Activated B cell treated with CpG ODN at 0.5 μM for 24 hours (primary cell): Measurements from ENCODE around the gene UGDH. TPM values are rescaled to one million over a fixed set of nuclear protein-coding genes. Genes with fewer than 3 reads are reported as not detected.

Experiments
- ATAC-seq: fragments of 200-7000 bp; cut with Tn5 transposase; one replicate; pipeline ENCODE4 v1.10.0; 2021; ENCODE audit warnings: low read depth, mild to moderate bottlenecking, moderate library complexity
- CTCF ChIA-PET: fragments of 350-600 bp; sonication (Branson Sonifier 250); formaldehyde crosslinking; loops from one replicate; lab custom pipeline; 2021; ENCODE audit warnings: antibody characterized with exemption; lab: Charles Lee
- POLR2A ChIA-PET: fragments of 350-600 bp; sonication (Branson Sonifier 250); formaldehyde crosslinking; loops from one replicate; lab custom pipeline; 2021; ENCODE audit warnings: antibody characterized with exemption; lab: Charles Lee
- DNase-seq: peaks from one replicate; pipeline ENCODE4 v3.0.0; 2022
- H3K27ac Mint-ChIP-seq: one replicate; pipeline ENCODE4 v1.8.0; 2020; ENCODE audit warnings: mixed read lengths
- H3K27me3 Mint-ChIP-seq: one replicate; pipeline ENCODE4 v1.8.0; 2021; ENCODE audit warnings: mixed read lengths
- H3K36me3 Mint-ChIP-seq: one replicate; pipeline ENCODE4 v1.8.0; 2021; ENCODE audit warnings: low read depth, mixed read lengths
- H3K4me1 Mint-ChIP-seq: one replicate; pipeline ENCODE4 v1.8.0; 2021; ENCODE audit warnings: mixed read lengths
- H3K4me3 Mint-ChIP-seq: one replicate; pipeline ENCODE4 v1.8.0; 2020; ENCODE audit warnings: mild to moderate bottlenecking, mixed read lengths
- H3K9me3 Mint-ChIP-seq: one replicate; pipeline ENCODE4 v1.8.0; 2020; ENCODE audit warnings: mixed read lengths
- intact Hi-C: fragments of 100-400 bp; cut with micrococcal nuclease; formaldehyde crosslinking; loops from one replicate; pipeline ENCODE4 v1.15.1; 2024
- total RNA-seq: library from RNA; stranded (reverse); gene quantifications from 2 replicates; pipeline ENCODE4 v1.2.3, GENCODE V29; 2022
- TF ChIP-seq, protein P1 (sequence below): fragments of 200-600 bp; IDR thresholded peaks from one replicate; pipeline ENCODE4 v1.8.0; 2022; ENCODE audit warnings: antibody characterized with exemption, mild to moderate bottlenecking

Gene UGDH
- total RNA-seq, 1 donor from 2014 or later: 43.3 TPM

DNA sequence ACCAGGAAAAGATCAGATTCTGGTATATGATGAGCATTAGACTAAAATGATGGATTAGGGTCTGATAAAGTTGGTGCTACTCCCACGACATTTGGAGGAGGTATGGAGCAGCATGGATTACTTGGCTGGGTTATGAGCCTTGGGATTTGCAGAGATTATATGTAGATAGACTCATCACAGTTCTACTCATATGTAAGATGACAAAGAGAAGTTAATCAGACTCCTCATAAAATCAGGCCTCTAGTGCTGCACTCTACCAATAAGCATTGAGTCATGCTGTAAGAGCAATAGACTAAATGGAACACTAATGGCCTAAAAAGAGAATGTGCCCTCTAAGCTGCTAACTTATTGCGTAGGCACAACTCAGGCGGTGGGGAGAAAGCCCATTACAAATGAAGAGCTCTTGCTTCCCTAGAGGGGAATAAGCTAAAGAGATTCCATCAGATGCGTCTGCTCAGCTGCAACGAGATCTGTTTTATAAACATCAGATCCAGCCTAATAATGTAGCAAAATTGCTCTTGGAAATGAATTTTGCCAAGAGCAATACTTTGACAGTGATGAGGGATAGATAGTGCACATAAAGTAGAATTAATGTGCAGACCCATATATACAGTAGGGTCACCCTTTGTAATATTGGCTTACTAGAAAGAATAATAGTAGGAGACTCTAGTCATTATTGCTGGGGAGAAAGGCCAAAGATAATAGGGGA is 50.9 kb downstream of the UGDH start:
- Mint-ChIP-seq H3K27me3 (no peaks in the 10 kb centered on the region), H3K4me3 (no peak overlapping the region), H3K36me3 (peaks cover 24% of the 10 kb centered on the region), H3K4me1 (no peaks in the 10 kb centered on the region), H3K9me3 (no peaks in the 10 kb centered on the region), H3K27ac (no peak overlapping the region)
- DNase-seq (no peak), ATAC-seq (no peak)
- POLR2A ChIA-PET: interaction anchor here (0.6 kb wide), 1 partner anchor 19 kb away, joined by 9 read pairs; no protein-coding TSS in a partner anchor
- CTCF ChIA-PET: no interaction called here
- intact Hi-C loops: no loop called here
- TF ChIP-seq, protein P1, sequence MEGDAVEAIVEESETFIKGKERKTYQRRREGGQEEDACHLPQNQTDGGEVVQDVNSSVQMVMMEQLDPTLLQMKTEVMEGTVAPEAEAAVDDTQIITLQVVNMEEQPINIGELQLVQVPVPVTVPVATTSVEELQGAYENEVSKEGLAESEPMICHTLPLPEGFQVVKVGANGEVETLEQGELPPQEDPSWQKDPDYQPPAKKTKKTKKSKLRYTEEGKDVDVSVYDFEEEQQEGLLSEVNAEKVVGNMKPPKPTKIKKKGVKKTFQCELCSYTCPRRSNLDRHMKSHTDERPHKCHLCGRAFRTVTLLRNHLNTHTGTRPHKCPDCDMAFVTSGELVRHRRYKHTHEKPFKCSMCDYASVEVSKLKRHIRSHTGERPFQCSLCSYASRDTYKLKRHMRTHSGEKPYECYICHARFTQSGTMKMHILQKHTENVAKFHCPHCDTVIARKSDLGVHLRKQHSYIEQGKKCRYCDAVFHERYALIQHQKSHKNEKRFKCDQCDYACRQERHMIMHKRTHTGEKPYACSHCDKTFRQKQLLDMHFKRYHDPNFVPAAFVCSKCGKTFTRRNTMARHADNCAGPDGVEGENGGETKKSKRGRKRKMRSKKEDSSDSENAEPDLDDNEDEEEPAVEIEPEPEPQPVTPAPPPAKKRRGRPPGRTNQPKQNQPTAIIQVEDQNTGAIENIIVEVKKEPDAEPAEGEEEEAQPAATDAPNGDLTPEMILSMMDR: no peak

- no peak for DNase-seq
- TF ChIP-seq, protein P1: no peak
Observed at GRCh38 chr4:39472396-39472795, 54.8 kb downstream of the UGDH start.

DNA sequence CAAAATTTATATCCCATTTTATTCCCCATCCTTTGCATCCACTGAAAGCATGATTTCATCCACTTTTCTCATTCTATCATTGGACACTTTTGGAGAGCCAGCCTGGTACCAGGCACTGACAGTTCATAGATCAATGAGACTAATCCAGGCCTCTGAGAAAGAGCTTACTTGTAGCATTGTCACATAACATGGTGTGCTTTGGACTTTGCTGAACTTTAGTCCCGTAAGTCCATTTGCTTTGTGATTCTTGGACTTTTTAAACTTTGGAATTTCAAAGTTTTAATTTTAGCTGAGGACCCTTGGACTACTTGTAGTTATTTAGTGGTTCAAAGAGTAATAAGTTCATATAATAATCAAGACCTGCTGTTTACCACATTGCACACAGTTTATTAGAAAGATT is 56.8 kb downstream of the UGDH start:
- H3K4me1 Mint-ChIP-seq: peaks cover 8% of the 10 kb centered on the region
- intact Hi-C loops: no loop called here
- POLR2A ChIA-PET: interaction anchor here (0.9 to 2.2 kb wide), 3 partner anchors 12 to 227 kb away, joined by 4 to 7 read pairs (median 6); partner anchors contain the start of genes LIAS, RPL9, SMIM14 and UBE2K

More at GRCh38 chr4:39472396-39472795, 54.8 kb downstream of the UGDH start:
- ChIA-PET POLR2A (interaction anchor here (2.2 kb wide), 1 partner anchor 14 kb away, joined by 7 read pairs; the partner anchor contains the start of genes LIAS and RPL9), CTCF (no interaction called here)
- Mint-ChIP-seq H3K9me3 (no peaks in the 10 kb centered on the region), H3K36me3 (peaks cover 34% of the 10 kb centered on the region), H3K4me1 (peaks cover 8% of the 10 kb centered on the region), H3K27me3 (no peaks in the 10 kb centered on the region), H3K4me3 (no peak overlapping the region), H3K27ac (no peak overlapping the region)
- intact Hi-C loops: no loop called here
- ATAC-seq: no peak

DNA sequence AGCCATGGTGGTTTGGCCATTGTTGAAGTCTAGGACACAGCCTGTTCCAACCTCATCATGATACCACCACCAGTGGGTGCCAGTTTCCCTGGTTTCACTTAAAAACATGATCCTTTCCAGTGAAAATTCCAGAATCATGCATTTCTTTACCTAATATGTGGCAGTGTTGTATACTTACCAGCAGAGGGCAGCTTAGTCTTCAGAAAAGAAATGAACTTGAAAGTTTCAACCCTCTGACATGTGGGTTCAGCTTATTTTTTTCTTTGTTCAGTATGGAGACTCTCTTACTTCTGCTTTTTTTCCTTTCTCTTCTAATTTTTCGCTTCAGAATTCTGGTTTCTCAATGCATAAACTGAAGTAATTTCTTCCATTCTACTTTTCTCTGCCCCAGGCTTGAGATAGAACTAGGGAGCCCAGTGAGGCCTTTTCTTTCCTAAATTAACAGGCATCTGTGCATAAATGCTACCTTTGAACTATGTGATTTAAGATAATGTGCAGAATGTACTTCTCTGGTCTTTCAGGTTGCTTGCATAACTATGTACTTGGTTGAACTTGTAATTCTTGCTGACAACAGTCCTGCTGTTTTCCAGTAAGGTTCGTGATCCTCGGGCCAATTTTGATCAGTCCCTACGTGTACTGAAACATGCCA is 57.7 kb downstream of the UGDH start:
- peak overlapping the region; percentile 88 for H3K27ac Mint-ChIP-seq
- peak overlapping the region; percentile 59 for H3K4me3 Mint-ChIP-seq

More for the DNA sequence above, 56.8 kb downstream of the UGDH start:
- Mint-ChIP-seq H3K27ac (no peak overlapping the region), H3K9me3 (no peaks in the 10 kb centered on the region), H3K27me3 (no peaks in the 10 kb centered on the region), H3K4me3 (no peak overlapping the region), H3K36me3 (peaks cover 30% of the 10 kb centered on the region)
- CTCF ChIA-PET: interaction anchor here (1.6 kb wide), 1 partner anchor 21 kb away, joined by 3 read pairs; no protein-coding TSS in a partner anchor
- TF ChIP-seq, protein P1: no peak
- ATAC-seq: no peak
- DNase-seq: no peak

More for the DNA sequence above, 57.7 kb downstream of the UGDH start:
- Mint-ChIP-seq H3K4me1 (peaks cover 8% of the 10 kb centered on the region), H3K9me3 (no peaks in the 10 kb centered on the region), H3K36me3 (peaks cover 38% of the 10 kb centered on the region), H3K27me3 (no peaks in the 10 kb centered on the region)
- ATAC-seq (peak; percentile 99), DNase-seq (no peak)
- TF ChIP-seq, protein P1: peak; percentile 74
- intact Hi-C loops: loop anchor here (1.0 to 10.0 kb wide), 7 partner anchors 167 to 855 kb away; partner anchors contain the start of gene UBE2K
- ChIA-PET POLR2A (interaction anchor here (0.5 to 1.5 kb wide), 11 partner anchors 11 to 508 kb away, joined by 3 to 23 read pairs (median 4); partner anchors contain the start of genes LIAS, RFC1, RPL9 and SMIM14), CTCF (interaction anchor here (0.6 to 2.2 kb wide), 26 partner anchors 9 to 847 kb away, joined by 3 to 21 read pairs (median 4); partner anchors contain the start of genes LIAS, PDS5A, RPL9 and SMIM14)
